ENCODE data around the gene TNFRSF1B. TPM values are rescaled to one million over a fixed set of nuclear protein-coding genes. Genes with fewer than 3 reads are reported as not detected.

The TNFRSF1B gene
- total RNA-seq, 1 donor from 2014 or later: 3.1 TPM

GRCh38 chr1:12142141-12142823 is 24.5 kb upstream of the TNFRSF1B start:
- no peak for DNase-seq

GRCh38 chr1:12142891-12143630 is 23.7 kb upstream of the TNFRSF1B start:
- no peak for DNase-seq

- DNase-seq: peak; percentile 30
These were observed 23.1 kb upstream of the TNFRSF1B start for GRCh38 chr1:12143631-12144155.

GRCh38 chr1:12144236-12144635 is 22.6 kb upstream of the TNFRSF1B start:
- no peak for DNase-seq

- no peak for DNase-seq
These were observed 21.8 kb upstream of the TNFRSF1B start for GRCh38 chr1:12144969-12145368.

GRCh38 chr1:12145616-12146342 is 21.0 kb upstream of the TNFRSF1B start:
- no peak for DNase-seq

- no peak for DNase-seq
These were observed 20.3 kb upstream of the TNFRSF1B start for GRCh38 chr1:12146343-12147112.

- DNase-seq: no peak
These were observed 19.5 kb upstream of the TNFRSF1B start for GRCh38 chr1:12147201-12147701.

GRCh38 chr1:12148160-12148957 is 18.4 kb upstream of the TNFRSF1B start:
- DNase-seq: no peak

GRCh38 chr1:12148958-12149790 is 17.6 kb upstream of the TNFRSF1B start:
- DNase-seq: no peak

GRCh38 chr1:12149791-12150175 is 17.0 kb upstream of the TNFRSF1B start:
- no peak for DNase-seq

GRCh38 chr1:12150456-12151200 is 16.2 kb upstream of the TNFRSF1B start:
- DNase-seq: no peak

- no peak for DNase-seq
These were observed 15.3 kb upstream of the TNFRSF1B start for GRCh38 chr1:12151465-12151864.

GRCh38 chr1:12152113-12152891 is 14.5 kb upstream of the TNFRSF1B start:
- DNase-seq: no peak

- DNase-seq: no peak
These were observed 13.5 kb upstream of the TNFRSF1B start for GRCh38 chr1:12153181-12153785.

GRCh38 chr1:12155328-12155727 is 11.5 kb upstream of the TNFRSF1B start:
- DNase-seq: no peak

- DNase-seq: no peak
These were observed 9.2 kb upstream of the TNFRSF1B start for GRCh38 chr1:12157366-12158231.

Measured in occipital lobe (tissue), 2 donors.